WI38 (cell line): Measurements from ENCODE around the gene FBXO7.

ENCODE experiments used
- H3K4me3 ChIP-seq: 2 replicates; pipeline ENCODE4 v1.5.1; 2011; ENCODE audit warnings: low read depth, mild to moderate bottlenecking, control low read depth, low read length
- TF ChIP-seq, protein P1 (sequence below): IDR thresholded peaks from 2 replicates; pipeline ENCODE4 v1.5.1; 2012; ENCODE audit warnings: low read depth, mild to moderate bottlenecking, control low read depth, low read length

The FBXO7 gene

DNA sequence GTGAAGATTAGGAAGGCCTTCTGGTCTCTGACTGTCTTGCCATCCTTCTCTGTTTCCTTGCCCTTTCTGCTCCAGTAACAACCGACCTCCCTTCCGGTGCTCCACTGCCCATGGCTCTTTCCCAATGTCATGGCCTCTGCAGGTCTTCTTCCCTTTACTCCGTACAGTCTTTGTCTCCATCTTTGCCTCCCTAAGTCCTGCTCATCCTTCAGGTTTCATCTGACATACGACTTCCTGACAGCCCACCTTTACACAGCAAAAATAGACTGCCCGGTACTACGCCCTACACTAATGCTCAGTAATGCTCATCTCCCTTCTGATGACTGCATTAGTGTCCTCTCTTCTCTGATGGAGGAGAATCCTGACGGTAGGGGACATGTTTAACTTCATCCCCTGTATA lies 63.9 kb downstream of the FBXO7 start:
- TF ChIP-seq, protein P1, sequence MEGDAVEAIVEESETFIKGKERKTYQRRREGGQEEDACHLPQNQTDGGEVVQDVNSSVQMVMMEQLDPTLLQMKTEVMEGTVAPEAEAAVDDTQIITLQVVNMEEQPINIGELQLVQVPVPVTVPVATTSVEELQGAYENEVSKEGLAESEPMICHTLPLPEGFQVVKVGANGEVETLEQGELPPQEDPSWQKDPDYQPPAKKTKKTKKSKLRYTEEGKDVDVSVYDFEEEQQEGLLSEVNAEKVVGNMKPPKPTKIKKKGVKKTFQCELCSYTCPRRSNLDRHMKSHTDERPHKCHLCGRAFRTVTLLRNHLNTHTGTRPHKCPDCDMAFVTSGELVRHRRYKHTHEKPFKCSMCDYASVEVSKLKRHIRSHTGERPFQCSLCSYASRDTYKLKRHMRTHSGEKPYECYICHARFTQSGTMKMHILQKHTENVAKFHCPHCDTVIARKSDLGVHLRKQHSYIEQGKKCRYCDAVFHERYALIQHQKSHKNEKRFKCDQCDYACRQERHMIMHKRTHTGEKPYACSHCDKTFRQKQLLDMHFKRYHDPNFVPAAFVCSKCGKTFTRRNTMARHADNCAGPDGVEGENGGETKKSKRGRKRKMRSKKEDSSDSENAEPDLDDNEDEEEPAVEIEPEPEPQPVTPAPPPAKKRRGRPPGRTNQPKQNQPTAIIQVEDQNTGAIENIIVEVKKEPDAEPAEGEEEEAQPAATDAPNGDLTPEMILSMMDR: no peak

DNA sequence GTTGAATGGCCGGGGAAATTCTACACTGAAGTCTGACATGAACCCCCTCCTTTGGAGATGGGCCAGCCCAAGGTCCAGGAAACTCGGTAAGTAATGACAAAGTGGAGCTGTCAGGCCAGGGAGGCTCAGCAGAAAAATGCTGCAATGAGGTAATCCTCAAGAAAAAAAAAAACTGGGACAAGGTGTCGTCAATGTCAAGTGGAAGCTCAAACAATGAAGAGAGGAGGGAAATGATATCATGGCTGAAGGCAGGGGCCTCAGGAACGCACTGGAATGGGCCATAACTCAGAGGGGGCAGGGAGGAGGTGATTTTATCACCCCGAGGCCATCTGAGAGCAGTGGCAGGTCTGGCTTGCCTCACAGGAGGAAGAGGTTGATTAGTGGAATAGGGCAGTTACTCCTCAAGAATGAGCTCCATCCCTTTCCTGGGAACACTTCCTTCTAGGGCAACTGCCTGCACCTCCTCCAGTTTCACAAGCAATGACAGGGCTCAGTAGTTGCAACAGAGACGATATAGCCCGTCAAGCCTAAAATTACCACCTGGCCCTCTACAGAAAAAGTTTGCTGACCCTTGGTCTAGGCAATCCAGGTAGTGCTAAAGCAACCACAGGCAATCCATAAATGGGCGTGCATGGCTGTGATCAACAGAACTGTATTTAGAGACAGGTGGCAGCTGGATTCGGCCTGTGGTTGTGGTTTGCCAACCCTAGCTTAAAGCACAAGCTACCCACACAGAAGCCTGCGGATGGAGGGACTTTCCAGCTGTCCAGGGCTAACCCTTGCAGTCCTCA lies 65.2 kb downstream of the FBXO7 start:
- H3K4me3 ChIP-seq: no peak overlapping the region
- TF ChIP-seq, protein P1: no peak

More for the DNA sequence above, 63.9 kb downstream of the FBXO7 start:
- no peak overlapping the region for H3K4me3 ChIP-seq

DNA sequence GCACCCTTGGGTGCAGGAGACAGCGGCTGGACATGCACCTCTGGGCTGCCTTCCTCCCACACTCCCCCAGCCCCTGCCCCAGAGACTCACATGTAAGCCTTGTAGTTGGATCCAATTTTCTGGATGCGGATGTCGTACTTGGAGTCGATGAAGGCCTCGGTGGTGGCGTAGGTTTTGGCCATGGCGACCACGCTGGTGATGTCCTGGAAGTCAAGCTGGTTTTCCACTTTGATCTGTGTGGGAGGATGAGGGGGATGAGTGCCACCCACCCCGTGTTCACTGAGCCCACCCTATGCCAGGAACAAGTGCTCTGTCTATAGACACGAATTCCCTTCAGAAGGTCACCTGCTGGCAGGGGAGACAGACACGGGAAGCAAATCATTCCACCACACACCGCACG lies 66.9 kb downstream of the FBXO7 start:
- H3K4me3 ChIP-seq: no peak overlapping the region
- TF ChIP-seq, protein P1: no peak

DNA sequence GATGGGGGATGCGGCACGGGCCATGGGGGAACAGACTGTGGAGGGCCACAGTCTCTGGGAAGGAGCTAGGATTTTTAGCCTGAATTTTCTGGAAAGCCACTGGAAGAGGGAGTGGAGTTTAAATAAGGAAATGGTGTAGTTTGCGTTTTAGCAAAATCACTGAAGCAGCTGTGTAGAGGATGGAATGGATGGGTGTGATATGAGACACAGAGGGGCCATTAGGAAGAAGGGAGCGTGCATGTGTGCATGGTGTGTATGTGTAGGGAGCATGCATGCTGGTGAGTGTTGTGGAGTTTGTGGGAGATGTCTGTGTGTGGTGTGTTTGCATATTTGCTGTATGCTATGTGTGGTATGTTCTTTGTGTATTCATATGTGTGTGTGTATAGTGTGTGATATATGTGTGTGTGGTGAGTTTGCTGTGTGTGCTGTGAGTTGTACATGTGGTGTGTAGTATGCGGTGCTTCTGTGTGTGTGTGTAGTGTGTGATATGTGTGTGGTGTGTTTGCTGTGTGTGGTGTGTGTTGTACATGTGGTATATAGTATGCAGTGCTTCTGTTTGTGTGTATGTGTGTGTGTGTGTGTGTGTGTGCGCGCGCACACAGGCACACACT lies 67.6 kb downstream of the FBXO7 start:
- TF ChIP-seq, protein P1: no peak
- no peak overlapping the region for H3K4me3 ChIP-seq

DNA sequence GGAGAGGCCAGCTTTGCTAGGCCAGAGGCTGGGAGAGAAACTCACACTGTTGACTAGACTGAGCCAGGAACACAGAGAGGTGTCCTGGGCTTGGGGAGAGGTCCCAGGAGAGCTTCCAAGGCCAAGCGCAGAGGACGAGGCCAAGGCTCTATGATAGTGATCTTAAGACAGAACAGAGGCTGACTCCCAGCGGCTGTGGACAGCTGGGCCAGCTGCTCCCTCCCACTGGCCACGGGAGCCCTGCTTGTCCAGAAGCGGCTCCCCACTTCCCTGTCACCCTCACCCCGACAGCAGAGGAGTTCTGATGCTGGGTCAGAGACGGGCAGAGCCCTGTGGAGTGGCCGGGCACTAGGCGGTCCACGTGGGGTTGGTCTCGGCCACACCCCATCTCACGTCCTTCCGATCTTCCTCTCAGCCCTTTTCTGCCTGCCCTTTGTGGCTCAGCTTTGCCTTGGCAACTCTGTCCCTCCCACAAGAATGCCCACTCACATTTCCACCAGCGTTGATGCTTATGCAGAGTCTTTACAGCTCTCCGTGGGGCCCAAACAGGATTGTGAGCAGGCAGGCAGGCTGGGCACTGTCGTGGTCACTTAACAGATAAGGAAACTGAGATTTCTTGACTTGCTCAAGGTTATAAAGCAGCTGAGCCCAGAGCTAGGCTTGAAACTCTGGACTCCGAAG lies 68.2 kb downstream of the FBXO7 start:
- TF ChIP-seq, protein P1: no peak

DNA sequence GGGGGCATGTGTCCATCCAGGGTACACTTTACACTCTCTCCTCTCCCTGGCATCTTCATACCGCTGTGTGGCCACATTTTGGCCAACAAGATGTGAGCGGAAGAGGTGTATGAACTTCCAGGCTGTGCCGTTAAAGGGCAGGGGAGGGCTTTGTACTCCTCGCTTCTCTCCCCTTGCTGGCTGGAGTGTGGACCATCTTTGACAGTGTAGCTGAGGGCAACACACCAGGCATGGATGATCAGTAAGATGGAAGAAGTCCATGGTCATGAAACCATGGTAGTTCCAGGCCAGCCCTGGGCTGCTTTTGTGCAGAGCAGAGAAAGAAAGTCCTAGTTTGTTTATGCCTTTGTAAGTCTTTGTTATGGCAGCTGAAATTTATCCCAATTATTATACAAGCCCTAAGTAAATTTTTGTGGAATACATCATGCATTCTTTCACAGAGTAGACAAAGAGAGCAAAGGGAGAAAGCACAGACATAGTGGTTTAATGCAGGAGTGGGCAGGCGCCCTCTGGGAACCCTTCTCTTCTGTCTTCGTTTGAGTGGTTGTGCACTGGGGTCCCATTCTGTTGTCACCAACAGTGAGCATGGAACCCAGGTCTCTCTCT lies 70.4 kb downstream of the FBXO7 start:
- no peak overlapping the region for H3K4me3 ChIP-seq
- TF ChIP-seq, protein P1: no peak

More for the DNA sequence above, 68.2 kb downstream of the FBXO7 start:
- H3K4me3 ChIP-seq: no peak overlapping the region
